HG03066 (cell line): ENCODE measurements around the gene ST8SIA5.
A peak's percentile ranks its signal among the peaks of the same experiment; 100 is the strongest.
"Not testable (repeated sequence)": the region's sequence is repeated elsewhere in the genome, so short reads cannot be mapped to it uniquely, and the experiment has no call there.

Experiments used
- ATAC-seq: cut with Tn5 transposase; IDR thresholded peaks from one replicate; pipeline ENCODE4 v1.9.1; 2021; ENCODE audit warnings: low read depth; ENCODE audit not compliant: unreplicated experiment

The ST8SIA5 gene, protein sequence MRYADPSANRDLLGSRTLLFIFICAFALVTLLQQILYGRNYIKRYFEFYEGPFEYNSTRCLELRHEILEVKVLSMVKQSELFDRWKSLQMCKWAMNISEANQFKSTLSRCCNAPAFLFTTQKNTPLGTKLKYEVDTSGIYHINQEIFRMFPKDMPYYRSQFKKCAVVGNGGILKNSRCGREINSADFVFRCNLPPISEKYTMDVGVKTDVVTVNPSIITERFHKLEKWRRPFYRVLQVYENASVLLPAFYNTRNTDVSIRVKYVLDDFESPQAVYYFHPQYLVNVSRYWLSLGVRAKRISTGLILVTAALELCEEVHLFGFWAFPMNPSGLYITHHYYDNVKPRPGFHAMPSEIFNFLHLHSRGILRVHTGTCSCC

DNA sequence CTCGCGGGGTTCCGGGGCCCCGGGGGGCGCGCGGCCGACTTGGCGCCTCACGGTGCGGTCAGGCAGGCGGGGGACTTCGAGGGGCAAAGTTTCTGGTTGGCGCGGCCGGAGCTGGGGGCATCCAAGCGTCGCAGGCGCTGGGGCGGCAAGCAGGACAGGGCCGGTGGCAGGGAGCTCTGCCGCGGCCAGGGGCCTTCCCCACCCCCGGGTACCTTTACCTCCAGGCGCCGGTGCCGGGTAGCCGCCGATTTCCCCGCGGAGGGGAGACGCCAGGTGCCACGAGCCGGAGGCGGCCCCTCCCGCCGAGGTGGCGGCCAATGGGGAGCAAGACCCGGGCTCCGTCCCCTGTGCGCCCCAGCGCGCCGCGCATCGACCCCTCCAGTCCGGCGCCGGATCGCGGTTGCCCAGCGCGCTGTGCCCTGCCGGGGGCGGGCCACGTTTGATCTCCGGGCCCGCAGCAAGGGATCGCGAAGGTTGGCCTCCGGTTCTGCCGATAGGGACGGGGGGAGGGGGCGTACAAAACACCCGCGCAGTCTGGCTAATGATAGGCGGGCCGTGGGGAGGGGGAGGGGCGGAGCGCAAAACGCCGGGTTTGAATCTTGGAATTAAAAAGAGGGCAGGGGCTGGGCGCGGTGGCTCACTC is at the start of gene ST8SIA5:
Gene ST8SIA5 (minus strand): TSS at position 495 of the 643 bp plus-strand sequence. CDS start 545 bp downstream, outside the sequence.
- no peak for ATAC-seq

DNA sequence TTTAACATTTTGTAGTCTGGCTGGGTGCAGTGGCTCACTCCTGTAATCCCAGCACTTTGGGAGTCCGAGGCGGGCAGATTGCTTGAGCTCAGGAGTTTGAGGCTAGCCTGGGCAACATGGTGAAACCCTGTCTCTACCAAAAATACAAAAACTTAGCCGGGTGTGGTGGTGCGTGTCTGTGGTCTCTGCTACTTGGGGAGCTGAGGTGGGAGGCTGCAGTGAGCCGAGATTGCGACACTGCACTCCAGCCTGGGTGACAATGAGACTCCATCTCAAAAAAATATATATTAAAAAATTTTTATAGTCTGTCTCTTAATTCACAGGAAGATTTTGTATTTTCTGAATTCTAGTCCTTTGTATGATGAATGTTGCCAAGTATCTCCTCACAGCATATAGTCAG is 39.1 kb upstream of the ST8SIA5 start:
- not testable (repeated sequence) for ATAC-seq

GRCh38 chr18:46794607-46795006 is 37.8 kb upstream of the ST8SIA5 start:
- no peak for ATAC-seq

- no peak for ATAC-seq
These were observed 36.7 kb upstream of the ST8SIA5 start for GRCh38 chr18:46793565-46793964.

DNA sequence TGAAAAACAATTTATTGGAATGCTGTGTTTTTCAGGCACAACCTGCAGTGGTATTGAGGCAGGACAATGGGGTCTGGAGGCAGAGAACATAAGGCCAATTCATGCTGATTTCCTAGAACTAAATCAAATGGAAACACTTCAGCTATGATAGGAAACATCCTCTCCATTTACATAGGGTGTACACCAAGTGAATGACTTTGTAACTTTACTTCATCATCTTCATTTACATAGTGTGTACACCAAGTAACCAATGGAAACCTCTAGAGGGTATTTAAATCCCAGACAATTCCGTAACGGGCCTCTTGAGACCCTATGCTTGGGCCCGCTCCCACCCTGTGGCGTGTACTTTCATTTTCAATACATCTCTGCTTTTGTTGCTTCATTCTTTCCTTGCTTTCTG is 32.2 kb upstream of the ST8SIA5 start:
- ATAC-seq = no peak

GRCh38 chr18:46787674-46788073 is 30.8 kb upstream of the ST8SIA5 start:
- no peak for ATAC-seq

DNA sequence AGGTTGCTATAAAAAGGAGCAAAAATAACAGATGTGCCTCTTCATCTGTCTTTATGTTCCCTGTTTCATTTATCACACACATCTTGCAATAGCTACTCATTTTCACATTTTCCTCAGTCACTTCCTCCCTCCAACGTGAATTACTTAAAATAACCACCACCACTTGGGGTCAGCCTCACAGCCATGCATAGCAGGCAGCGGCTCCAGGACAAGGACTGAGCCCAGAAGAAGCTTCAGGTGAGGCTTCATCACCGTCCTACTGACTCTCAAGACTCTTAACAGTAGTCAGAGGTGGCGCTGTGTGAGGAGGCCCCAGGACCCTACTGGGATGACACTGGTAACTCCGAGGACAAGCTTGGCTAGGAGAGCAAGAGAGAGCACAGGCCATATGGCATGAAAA is 15.5 kb upstream of the ST8SIA5 start:
- ATAC-seq = no peak

GRCh38 chr18:46771141-46771540 is 14.3 kb upstream of the ST8SIA5 start:
- ATAC-seq = no peak

- ATAC-seq = no peak
These were observed 13.9 kb upstream of the ST8SIA5 start for GRCh38 chr18:46770708-46771107.

DNA sequence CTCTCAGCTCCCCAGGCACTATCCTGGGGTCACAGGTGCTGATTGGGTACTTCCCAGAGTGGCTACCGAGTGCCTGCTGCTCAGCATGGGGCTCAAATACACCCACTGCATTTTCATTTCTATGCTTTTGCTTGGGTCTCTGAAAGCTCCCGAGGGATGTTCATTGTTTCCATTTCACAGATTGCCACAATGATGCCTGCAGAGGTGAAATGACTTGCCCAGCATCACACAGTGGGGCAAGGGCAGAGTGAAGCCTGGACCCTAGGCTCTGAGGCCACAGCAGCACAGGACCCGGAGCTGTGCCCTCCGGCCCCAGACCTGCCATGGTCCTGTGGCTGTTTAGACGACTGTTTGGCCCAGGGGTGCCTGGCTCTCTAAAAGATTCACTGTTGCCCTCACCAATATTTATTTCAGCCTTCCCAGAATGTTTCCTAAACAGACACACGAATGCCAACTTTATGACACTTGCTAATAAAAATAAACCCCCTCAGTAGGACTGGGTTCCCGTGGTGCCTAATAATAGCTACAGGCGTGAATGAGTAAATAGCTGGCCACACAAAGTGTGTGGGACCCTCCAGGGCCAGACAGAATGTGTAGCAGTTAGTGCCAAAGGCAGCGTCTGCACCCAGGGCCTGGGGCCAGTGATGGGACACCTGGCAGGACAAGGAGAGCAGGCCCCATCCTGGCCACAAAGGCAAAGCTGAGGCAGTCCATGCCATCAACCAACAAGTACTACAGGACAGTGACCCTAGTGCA is 11.5 kb upstream of the ST8SIA5 start:
- ATAC-seq = no peak

- ATAC-seq = no peak
These were observed 10.4 kb upstream of the ST8SIA5 start for GRCh38 chr18:46767217-46767616.

DNA sequence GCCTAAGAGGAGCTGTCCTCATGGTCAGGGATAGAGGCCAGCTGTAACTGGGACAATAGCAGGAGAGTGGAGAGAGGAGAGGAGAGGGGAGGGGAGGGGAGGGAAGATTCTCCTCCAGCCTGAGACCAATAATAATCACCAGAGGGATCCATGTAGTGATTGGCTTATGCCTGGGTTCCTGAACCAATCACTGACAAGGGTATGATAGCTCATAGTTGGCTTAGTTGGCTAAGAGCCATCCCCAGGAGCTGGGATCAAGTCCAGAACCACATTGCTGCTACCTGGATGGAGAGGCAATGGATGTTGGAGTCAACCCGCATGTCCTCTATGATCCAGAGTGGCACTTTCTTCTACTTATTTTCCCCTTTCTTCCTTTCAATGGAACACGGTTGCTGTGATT is 7.7 kb upstream of the ST8SIA5 start:
- no peak for ATAC-seq

- no peak for ATAC-seq
These were observed 4.4 kb upstream of the ST8SIA5 start for GRCh38 chr18:46761059-46761769.

DNA sequence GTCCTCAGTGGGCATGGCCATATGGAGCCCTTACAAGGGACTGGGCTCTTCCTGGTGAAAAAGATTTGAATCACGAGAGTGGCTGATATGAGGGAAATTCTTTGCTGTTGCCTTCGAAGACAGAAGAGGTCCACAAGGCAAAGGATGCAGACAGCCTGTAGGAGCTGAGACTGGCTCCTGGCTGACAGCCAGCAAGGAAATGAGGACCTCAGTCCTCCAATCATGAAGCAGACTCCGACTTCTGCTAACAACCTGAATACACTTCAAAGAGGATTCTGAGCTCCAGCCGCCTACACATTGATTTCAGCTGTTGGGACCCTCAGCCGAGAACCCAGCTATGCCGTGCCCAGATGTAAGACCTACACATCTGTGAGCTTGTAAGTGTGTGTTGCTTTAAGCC is 3.0 kb upstream of the ST8SIA5 start:
- no peak for ATAC-seq

- ATAC-seq = no peak
These were observed 761 bp downstream of the ST8SIA5 start for GRCh38 chr18:46756025-46756558.

DNA sequence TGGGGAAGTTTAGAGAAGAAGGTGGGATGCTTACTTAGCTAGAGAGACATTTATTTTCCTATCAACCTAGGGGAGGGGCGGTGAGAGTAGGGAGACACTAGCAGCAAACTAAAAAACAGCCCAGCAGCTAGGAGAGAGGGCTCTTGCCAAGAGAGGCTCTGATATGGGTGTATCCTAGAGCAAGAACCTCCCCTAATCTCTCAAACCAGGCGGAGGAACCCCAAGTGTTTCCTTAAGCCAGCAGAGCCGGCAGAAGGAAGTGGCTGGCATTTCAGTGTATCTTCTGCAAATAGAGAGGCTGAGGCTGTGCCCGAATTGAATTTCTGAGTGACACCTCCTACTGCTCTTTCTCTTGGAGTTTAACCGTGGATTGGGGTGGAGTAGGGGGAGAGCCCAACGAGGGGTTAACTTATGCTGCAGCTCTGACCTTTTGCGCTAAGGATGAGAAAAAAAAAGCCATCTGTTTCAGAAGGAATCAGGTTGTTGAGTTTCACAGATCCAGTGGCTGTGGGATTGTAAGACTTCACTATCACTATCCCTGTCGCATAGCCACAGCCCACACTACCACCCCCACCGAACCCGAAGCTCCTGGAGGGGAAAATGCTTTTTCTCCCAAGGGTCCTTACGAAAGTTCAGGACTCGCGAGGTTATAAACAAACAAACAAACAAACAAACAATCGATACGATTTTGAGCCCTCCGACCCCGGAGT is 1.4 kb downstream of the ST8SIA5 start:
- ATAC-seq = no peak

- no peak for ATAC-seq
These were observed 2.1 kb downstream of the ST8SIA5 start for GRCh38 chr18:46754661-46755292.

- ATAC-seq = peak; percentile 68
These were observed 2.7 kb downstream of the ST8SIA5 start for GRCh38 chr18:46754188-46754587.

DNA sequence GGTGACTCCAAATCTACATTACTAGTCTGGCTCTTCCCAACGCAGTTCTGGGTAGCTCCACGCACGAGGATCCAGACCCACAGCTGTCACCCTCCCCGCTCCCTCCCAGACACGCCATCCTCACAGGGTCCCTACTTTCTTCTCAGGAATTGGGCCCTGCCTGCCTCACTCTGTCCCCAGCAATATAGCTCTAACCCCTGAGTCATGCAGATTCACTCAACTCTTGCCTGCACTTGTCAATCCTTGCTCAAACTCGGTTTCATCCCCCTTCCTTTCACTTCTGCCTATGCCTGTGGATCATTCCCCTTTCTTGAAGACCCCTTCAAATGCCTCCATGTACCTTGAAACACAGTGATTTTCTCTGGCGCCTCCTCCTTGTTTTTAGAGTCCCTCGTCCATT is 5.0 kb downstream of the ST8SIA5 start:
- no peak for ATAC-seq
